B cell (primary cell): ENCODE data around the gene SCFD2. TPM values are rescaled to one million over a fixed set of nuclear protein-coding genes. Genes with fewer than 3 reads are reported as not detected.

Experiments
- ATAC-seq: fragments of 200-7000 bp; cut with Tn5 transposase; one replicate; pipeline ENCODE4 v1.10.0; 2021; ENCODE audit warnings: low read depth, mild to moderate bottlenecking, moderate number of reproducible peaks, moderate library complexity
- CTCF ChIA-PET: fragments of 350-600 bp; sonication (Branson Sonifier 250); formaldehyde crosslinking; loops from one replicate; lab custom pipeline; 2021; ENCODE audit warnings: antibody characterized with exemption, inconsistent platforms; lab: Charles Lee
- POLR2A ChIA-PET: fragments of 350-600 bp; sonication (Branson Sonifier 250); formaldehyde crosslinking; loops from one replicate; lab custom pipeline; 2021; ENCODE audit warnings: antibody characterized with exemption; lab: Charles Lee
- DNase-seq: peaks from one replicate; pipeline ENCODE4 v3.0.0; 2013
- H2AFZ ChIP-seq: 2 replicates; pipeline ENCODE4 v1.6.1; 2012; ENCODE audit warnings: mild to moderate bottlenecking, low read depth, low read length; ENCODE audit not compliant: insufficient read depth, poor library complexity, severe bottlenecking
- H3K27ac ChIP-seq, 2 donors: 1 replicate in 1 of 2; 2 replicates in 1 of 2; pipeline ENCODE4 v1.5.1; 2012 to 2013; ENCODE audit warnings: low read length in 2 of 2, mild to moderate bottlenecking in 2 of 2, moderate library complexity in 1 of 2
- H3K27me3 ChIP-seq, 4 experiments: fragments of 200-600 bp in 1 of 4; sonication (generic) in 1 of 4; replicated peaks in 1 of 4; 1 replicate in 2 of 4; 2 replicates in 2 of 4; pipeline versions ENCODE4 v1.6.1 to v1.7.0; 2013 to 2016; ENCODE audit warnings: low read length in 3 of 4, mild to moderate bottlenecking in 2 of 4, mixed read lengths in 1 of 4, moderate library complexity in 1 of 4; ENCODE audit not compliant: insufficient read depth in 4 of 4, control insufficient read depth in 3 of 4; ENCODE audit errors: control extremely low read depth in 1 of 4
- H3K36me3 ChIP-seq, 2 experiments: replicated peaks in 1 of 2; 1 replicate in 1 of 2; 2 replicates in 1 of 2; pipeline versions ENCODE4 v1.6.1 to v1.7.1; 2013; ENCODE audit warnings: low read length in 1 of 2; ENCODE audit not compliant: insufficient read depth in 2 of 2, control insufficient read depth in 1 of 2; ENCODE audit errors: control extremely low read depth in 1 of 2, extremely low read depth in 1 of 2
- H3K4me1 ChIP-seq, 2 donors: fragments of 200-600 bp in 1 of 2; sonication (generic) in 1 of 2; 1 replicate in 1 of 2; 2 replicates in 1 of 2; pipeline versions ENCODE4 v1.5.1 to v1.6.1; 2013 to 2017; ENCODE audit warnings: low read length in 2 of 2; ENCODE audit not compliant: control insufficient read depth in 2 of 2, insufficient read depth in 2 of 2
- H3K4me2 ChIP-seq: replicated peaks from 2 replicates; pipeline ENCODE3; 2012; ENCODE audit warnings: mild to moderate bottlenecking, low read depth, low read length; ENCODE audit not compliant: poor library complexity, severe bottlenecking
- H3K4me3 ChIP-seq, 5 experiments: fragments of 200-600 bp in 1 of 5; sonication (generic) in 1 of 5; 1 replicate in 3 of 5; 2 replicates in 2 of 5; pipeline versions ENCODE4 v1.5.1 to v1.7.0; 2011 to 2016; ENCODE audit warnings: low read length in 4 of 5, mild to moderate bottlenecking in 4 of 5, low read depth in 2 of 5, control low read depth in 1 of 5, moderate library complexity in 1 of 5; ENCODE audit not compliant: insufficient read depth in 1 of 5; ENCODE audit errors: control extremely low read depth in 1 of 5, extremely low read depth in 1 of 5
- H3K79me2 ChIP-seq: fragments of 200-600 bp; sonication (generic); one replicate; pipeline ENCODE4 v1.6.0; 2016; ENCODE audit warnings: low read length; ENCODE audit not compliant: control insufficient read depth, insufficient read depth
- H3K9ac ChIP-seq: fragments of 200-600 bp; sonication (generic); 2 replicates; pipeline ENCODE4 v1.6.1; 2017; ENCODE audit warnings: mild to moderate bottlenecking, low read length, moderate library complexity
- H3K9me3 ChIP-seq, 3 donors: one replicate each; pipeline versions ENCODE4 v1.6.1 to v1.7.1; 2013; ENCODE audit warnings: low read length in 2 of 3; ENCODE audit not compliant: control insufficient read depth in 2 of 3, insufficient read depth in 1 of 3; ENCODE audit errors: control extremely low read depth in 1 of 3
- H4K20me1 ChIP-seq: 2 replicates; pipeline ENCODE4 v1.6.0; 2012; ENCODE audit warnings: mild to moderate bottlenecking, low read length; ENCODE audit not compliant: insufficient read depth, control insufficient read depth, poor library complexity, severe bottlenecking
- H3K27ac Mint-ChIP-seq: one replicate; pipeline ENCODE4 v1.8.0; 2021; ENCODE audit warnings: mixed read lengths
- H3K27me3 Mint-ChIP-seq: one replicate; pipeline ENCODE4 v1.8.0; 2021; ENCODE audit warnings: mixed read lengths
- H3K4me1 Mint-ChIP-seq: one replicate; pipeline ENCODE4 v1.8.0; 2021; ENCODE audit warnings: mixed read lengths
- H3K4me3 Mint-ChIP-seq: one replicate; pipeline ENCODE4 v1.8.0; 2021; ENCODE audit warnings: mixed read lengths
- H3K9me3 Mint-ChIP-seq: one replicate; pipeline ENCODE4 v1.8.0; 2022; ENCODE audit warnings: mixed read lengths; ENCODE audit not compliant: insufficient read depth
- EZH2 ChIP-seq: IDR thresholded peaks from 2 replicates; pipeline ENCODE4 v1.6.1; 2012; ENCODE audit warnings: borderline replicate concordance, low read depth, mild to moderate bottlenecking, moderate library complexity, low read length; ENCODE audit not compliant: insufficient read depth, poor library complexity, severe bottlenecking
- WGBS: methylation state at CpG from one replicate; pipeline ENCODE4 v1.1.5; 2013; ENCODE audit warnings: missing lambda C conversion rate; ENCODE audit not compliant: insufficient coverage; 5-methylcytosine and 5-hydroxymethylcytosine counted together
- intact Hi-C: fragments of 100-400 bp; cut with micrococcal nuclease; formaldehyde crosslinking; loops from one replicate; pipeline ENCODE4 v1.10.0; 2022
- polyA plus RNA-seq: library from polyadenylated mRNA; depleted of rRNA; stranded (reverse); fragments of >200 nt; gene quantifications from 2 replicates; pipeline ENCODE4 v1.2.3, GENCODE V29; 2012
- total RNA-seq, 2 donors: library from RNA; stranded (reverse); fragments of 120-200 nt in 1 of 2; gene quantifications; 1 replicate in 1 of 2; 2 replicates in 1 of 2; pipeline versions ENCODE4 v1.2.3 to v1.2.4, GENCODE V29; 2013 to 2022
- TF ChIP-seq, protein P1 (sequence below): fragments of 200-600 bp; IDR thresholded peaks from one replicate; pipeline ENCODE4 v1.8.0; 2022; ENCODE audit warnings: antibody characterized with exemption, mild to moderate bottlenecking

SCFD2 gene
- total and polyA plus RNA-seq, 2 donors (not counting 1 experiment from before 2014, with no cell fraction given): 12.8 to 20.4 TPM

- no peaks in the 10 kb centered on the region for H4K20me1 ChIP-seq
- no peaks in the 10 kb centered on the region for H3K4me1 ChIP-seq
- ATAC-seq (no peak), DNase-seq (no peak)
- H3K27ac Mint-ChIP-seq: no peak overlapping the region
- no peak overlapping the region for H3K9ac ChIP-seq
- H3K27me3 ChIP-seq: no peaks in the 10 kb centered on the region
- intact Hi-C loops: no loop called here
- H3K4me3 ChIP-seq: no peak overlapping the region
- ChIA-PET CTCF (no interaction called here), POLR2A (no interaction called here)
- H3K79me2 ChIP-seq: no peaks in the 10 kb centered on the region
- peaks cover 0 to 11% (median 0%) of the 10 kb centered on the region in 3 donors for H3K9me3 ChIP-seq
- H3K36me3 ChIP-seq: no peaks in the 10 kb centered on the region
- no peak overlapping the region for H3K4me3 Mint-ChIP-seq
- no CpG with 5 or more reads among the region's 1 CpG for WGBS
- H2AFZ ChIP-seq: no peak overlapping the region
- H3K9me3 Mint-ChIP-seq: peaks cover 2% of the 10 kb centered on the region
- TF ChIP-seq, protein P1, sequence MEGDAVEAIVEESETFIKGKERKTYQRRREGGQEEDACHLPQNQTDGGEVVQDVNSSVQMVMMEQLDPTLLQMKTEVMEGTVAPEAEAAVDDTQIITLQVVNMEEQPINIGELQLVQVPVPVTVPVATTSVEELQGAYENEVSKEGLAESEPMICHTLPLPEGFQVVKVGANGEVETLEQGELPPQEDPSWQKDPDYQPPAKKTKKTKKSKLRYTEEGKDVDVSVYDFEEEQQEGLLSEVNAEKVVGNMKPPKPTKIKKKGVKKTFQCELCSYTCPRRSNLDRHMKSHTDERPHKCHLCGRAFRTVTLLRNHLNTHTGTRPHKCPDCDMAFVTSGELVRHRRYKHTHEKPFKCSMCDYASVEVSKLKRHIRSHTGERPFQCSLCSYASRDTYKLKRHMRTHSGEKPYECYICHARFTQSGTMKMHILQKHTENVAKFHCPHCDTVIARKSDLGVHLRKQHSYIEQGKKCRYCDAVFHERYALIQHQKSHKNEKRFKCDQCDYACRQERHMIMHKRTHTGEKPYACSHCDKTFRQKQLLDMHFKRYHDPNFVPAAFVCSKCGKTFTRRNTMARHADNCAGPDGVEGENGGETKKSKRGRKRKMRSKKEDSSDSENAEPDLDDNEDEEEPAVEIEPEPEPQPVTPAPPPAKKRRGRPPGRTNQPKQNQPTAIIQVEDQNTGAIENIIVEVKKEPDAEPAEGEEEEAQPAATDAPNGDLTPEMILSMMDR: no peak
- no peak for TF ChIP-seq EZH2
- no peak overlapping the region for H3K4me2 ChIP-seq
- H3K27me3 Mint-ChIP-seq: no peaks in the 10 kb centered on the region
- no peak overlapping the region for H3K27ac ChIP-seq
- H3K4me1 Mint-ChIP-seq: no peaks in the 10 kb centered on the region
Measured at GRCh38 chr4:53064609-53065008, 301.3 kb downstream of the SCFD2 start.

DNA sequence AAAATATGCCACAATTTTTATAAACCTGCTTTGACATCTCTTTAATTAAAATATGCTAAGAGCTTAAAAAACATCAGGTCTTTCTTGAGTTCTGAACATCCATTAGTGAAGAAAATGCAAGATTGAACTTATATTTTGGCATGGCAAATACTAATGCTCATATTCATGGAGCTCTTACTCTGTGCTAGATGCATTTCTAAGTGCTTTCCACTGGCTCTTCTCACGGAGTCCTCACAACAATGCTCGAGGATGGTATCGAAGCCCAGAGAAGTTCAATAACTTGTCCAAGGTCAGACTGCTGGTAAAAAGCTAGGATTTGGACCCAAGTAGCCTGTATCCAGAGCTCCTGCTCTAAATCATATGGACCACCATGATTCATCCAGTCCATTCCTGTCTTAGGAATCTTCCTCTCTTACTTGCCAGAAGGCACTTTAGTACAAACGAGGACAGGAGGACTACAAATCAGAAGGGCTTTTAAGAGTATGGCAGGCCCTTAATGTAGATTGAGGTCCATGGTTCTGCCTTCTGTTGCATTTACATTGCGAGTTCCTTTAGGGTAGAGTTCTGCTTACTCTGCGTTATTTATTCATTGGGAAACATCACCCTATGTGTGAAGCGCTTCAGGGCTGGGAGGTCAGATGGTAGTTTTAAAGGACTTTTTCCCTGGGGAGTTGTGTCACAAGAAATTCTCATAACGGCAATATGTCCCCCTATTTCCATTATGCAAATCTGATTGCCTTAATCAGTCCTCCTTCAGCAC, 304.6 kb downstream of the SCFD2 start:
- H3K27me3 ChIP-seq: no peaks in the 10 kb centered on the region
- ATAC-seq (no peak), DNase-seq (no peak)
- WGBS: 96% methylated on average over 6 of the region's 8 CpGs
- H3K4me1 Mint-ChIP-seq: no peaks in the 10 kb centered on the region
- no peaks in the 10 kb centered on the region for H3K4me1 ChIP-seq
- peaks cover 0 to 1% (median 0%) of the 10 kb centered on the region in 3 donors for H3K9me3 ChIP-seq
- H3K27ac ChIP-seq: no peak overlapping the region
- no peaks in the 10 kb centered on the region for H3K27me3 Mint-ChIP-seq
- TF ChIP-seq EZH2: no peak
- H3K4me3 ChIP-seq: no peak overlapping the region
- H2AFZ ChIP-seq: no peak overlapping the region
- intact Hi-C loops: no loop called here
- H3K27ac Mint-ChIP-seq: no peak overlapping the region
- no peak overlapping the region for H3K4me3 Mint-ChIP-seq
- CTCF ChIA-PET: no interaction called here
- H3K79me2 ChIP-seq: no peaks in the 10 kb centered on the region
- H3K36me3 ChIP-seq: no peaks in the 10 kb centered on the region
- POLR2A ChIA-PET: no interaction called here
- no peak overlapping the region for H3K9ac ChIP-seq
- peaks cover 3% of the 10 kb centered on the region for H3K9me3 Mint-ChIP-seq
- no peaks in the 10 kb centered on the region for H4K20me1 ChIP-seq
- H3K4me2 ChIP-seq: no peak overlapping the region
